Measurements from ENCODE around the gene CAPZB.

Gene CAPZB

GRCh38 chr1:19317126-19317910, 168.0 kb downstream of the CAPZB start:
- H3K27ac ChIP-seq (ENCODE audit: low read length), result no peak overlapping the region
- no peaks in the 10 kb centered on the region for H3K27me3 ChIP-seq (ENCODE audit: low read depth, low read length)
- H3K4me1 ChIP-seq (ENCODE audit: control insufficient read depth in 1 of 2, insufficient read depth in 2 of 2, low read length in 2 of 2), result peaks cover 4 to 33% of the 10 kb centered on the region in 2 donors
- no peak overlapping the region for H3K4me3 ChIP-seq (ENCODE audit: low read depth in 1 of 2, low read length in 2 of 2)
- H3K36me3 ChIP-seq (ENCODE audit: control insufficient read depth in 1 of 2, insufficient read depth in 2 of 2, low read length in 2 of 2), result peaks cover 2 to 17% of the 10 kb centered on the region in 2 donors
- H3K9me3 ChIP-seq (ENCODE audit: control insufficient read depth in 1 of 2, low read length in 2 of 2), result no peaks in the 10 kb centered on the region

GRCh38 chr1:19315378-19316198, 169.8 kb downstream of the CAPZB start:
- H3K4me3 ChIP-seq (ENCODE audit: low read depth in 1 of 2, low read length in 2 of 2), result no peak overlapping the region
- H3K4me1 ChIP-seq (ENCODE audit: control insufficient read depth in 1 of 2, insufficient read depth in 2 of 2, low read length in 2 of 2), result peaks cover 11 to 43% of the 10 kb centered on the region in 2 donors
- H3K9me3 ChIP-seq (ENCODE audit: control insufficient read depth in 1 of 2, low read length in 2 of 2), result no peaks in the 10 kb centered on the region
- H3K36me3 ChIP-seq (ENCODE audit: control insufficient read depth in 1 of 2, insufficient read depth in 2 of 2, low read length in 2 of 2), result peaks cover 2 to 10% of the 10 kb centered on the region in 2 donors
- no peak overlapping the region for H3K27ac ChIP-seq (ENCODE audit: low read length)
- H3K27me3 ChIP-seq (ENCODE audit: low read depth, low read length), result no peaks in the 10 kb centered on the region

- no peaks in the 10 kb centered on the region for H3K27me3 ChIP-seq (ENCODE audit: low read depth, low read length)
Measured at GRCh38 chr1:19313961-19314882, 171.1 kb downstream of the CAPZB start.

GRCh38 chr1:19313636-19313959, 171.7 kb downstream of the CAPZB start:
- no peak overlapping the region for H3K4me3 ChIP-seq (ENCODE audit: low read depth in 1 of 2, low read length in 2 of 2)
- H3K4me1 ChIP-seq (ENCODE audit: control insufficient read depth in 1 of 2, insufficient read depth in 2 of 2, low read length in 2 of 2), result peaks cover 11 to 44% of the 10 kb centered on the region in 2 donors

More at GRCh38 chr1:19313961-19314882, 171.1 kb downstream of the CAPZB start:
- Histone ChIP-seq H3K36me3 (ENCODE audit: control insufficient read depth in 1 of 2, insufficient read depth in 2 of 2, low read length in 2 of 2) (peaks cover 2 to 10% of the 10 kb centered on the region in 2 donors), H3K9me3 (ENCODE audit: control insufficient read depth in 1 of 2, low read length in 2 of 2) (no peaks in the 10 kb centered on the region), H3K4me3 (ENCODE audit: low read depth in 1 of 2, low read length in 2 of 2) (no peak overlapping the region), H3K27ac (ENCODE audit: low read length) (no peak overlapping the region), H3K4me1 (ENCODE audit: control insufficient read depth in 1 of 2, insufficient read depth in 2 of 2, low read length in 2 of 2) (peaks cover 11 to 44% of the 10 kb centered on the region in 2 donors)

GRCh38 chr1:19312782-19313635, 172.3 kb downstream of the CAPZB start:
- Histone ChIP-seq H3K4me3 (ENCODE audit: low read depth in 1 of 2, low read length in 2 of 2) (peak overlapping the region; percentile 71 to 89), H3K9me3 (ENCODE audit: control insufficient read depth in 1 of 2, low read length in 2 of 2) (no peaks in the 10 kb centered on the region), H3K27ac (ENCODE audit: low read length) (peak overlapping the region; percentile 39), H3K27me3 (ENCODE audit: low read depth, low read length) (no peaks in the 10 kb centered on the region), H3K36me3 (ENCODE audit: control insufficient read depth in 1 of 2, insufficient read depth in 2 of 2, low read length in 2 of 2) (peaks cover 7 to 13% of the 10 kb centered on the region in 2 donors), H3K4me1 (ENCODE audit: control insufficient read depth in 1 of 2, insufficient read depth in 2 of 2, low read length in 2 of 2) (peaks cover 11 to 44% of the 10 kb centered on the region in 2 donors)

More at GRCh38 chr1:19313636-19313959, 171.7 kb downstream of the CAPZB start:
- Histone ChIP-seq H3K27ac (ENCODE audit: low read length) (no peak overlapping the region), H3K9me3 (ENCODE audit: control insufficient read depth in 1 of 2, low read length in 2 of 2) (no peaks in the 10 kb centered on the region), H3K27me3 (ENCODE audit: low read depth, low read length) (no peaks in the 10 kb centered on the region), H3K36me3 (ENCODE audit: control insufficient read depth in 1 of 2, insufficient read depth in 2 of 2, low read length in 2 of 2) (peaks cover 2 to 10% of the 10 kb centered on the region in 2 donors)

- Histone ChIP-seq H3K9me3 (ENCODE audit: control insufficient read depth in 1 of 2, low read length in 2 of 2) (no peaks in the 10 kb centered on the region), H3K36me3 (ENCODE audit: control insufficient read depth in 1 of 2, insufficient read depth in 2 of 2, low read length in 2 of 2) (peaks cover 14% of the 10 kb centered on the region in 2 donors), H3K4me1 (ENCODE audit: control insufficient read depth in 1 of 2, insufficient read depth in 2 of 2, low read length in 2 of 2) (peaks cover 11 to 37% of the 10 kb centered on the region in 2 donors)
Measured at GRCh38 chr1:19311931-19312781, 173.2 kb downstream of the CAPZB start, which contains the start of the genes AKR7A2 and SLC66A1. TSS of gene AKR7A2 (minus strand) at chr1:19312144. CDS start at chr1:19312124, 20 bp downstream. TSS of gene SLC66A1 (plus strand) at chr1:19312326. CDS start at chr1:19317678, 5,352 bp downstream.

DNA sequence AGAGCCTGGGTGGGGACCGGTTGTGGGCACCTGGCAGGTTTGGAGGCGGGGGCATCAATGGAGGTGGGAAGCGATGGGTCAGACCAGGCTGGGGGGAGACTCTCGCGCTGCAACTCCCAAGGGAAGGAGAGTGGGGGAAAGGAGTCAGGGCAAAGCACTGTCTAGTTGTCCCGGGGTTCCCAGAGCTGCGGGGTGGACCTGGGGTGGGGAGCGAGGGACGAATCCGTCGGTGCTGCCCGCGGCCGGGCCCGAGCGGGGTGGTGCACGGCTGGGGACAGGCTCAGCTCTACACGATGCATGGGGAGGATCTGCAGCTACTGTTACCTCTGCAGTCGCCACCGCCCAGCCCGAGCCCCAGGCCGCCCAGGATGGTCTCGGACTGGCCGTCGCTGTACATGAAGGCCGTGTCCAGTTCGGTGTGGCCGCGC, 173.8 kb downstream of the CAPZB start:
- H3K4me1 ChIP-seq (ENCODE audit: control insufficient read depth in 1 of 2, insufficient read depth in 2 of 2, low read length in 2 of 2), result peaks cover 11 to 32% of the 10 kb centered on the region in 2 donors
- peak overlapping the region; percentile 81 to 89 for H3K4me3 ChIP-seq (ENCODE audit: low read depth in 1 of 2, low read length in 2 of 2)
- no peaks in the 10 kb centered on the region for H3K9me3 ChIP-seq (ENCODE audit: control insufficient read depth in 1 of 2, low read length in 2 of 2)
- H3K27ac ChIP-seq (ENCODE audit: low read length), result peak overlapping the region; percentile 60
- H3K36me3 ChIP-seq (ENCODE audit: control insufficient read depth in 1 of 2, insufficient read depth in 2 of 2, low read length in 2 of 2), result peaks cover 14 to 20% of the 10 kb centered on the region in 2 donors
- no peaks in the 10 kb centered on the region for H3K27me3 ChIP-seq (ENCODE audit: low read depth, low read length)

More at GRCh38 chr1:19311931-19312781, 173.2 kb downstream of the CAPZB start, which contains the start of the genes AKR7A2 and SLC66A1:
- Histone ChIP-seq H3K27me3 (ENCODE audit: low read depth, low read length) (no peaks in the 10 kb centered on the region), H3K4me3 (ENCODE audit: low read depth in 1 of 2, low read length in 2 of 2) (peak within 1 kb of the TSS; percentile 81 to 89), H3K27ac (ENCODE audit: low read length) (peak within 1 kb of the TSS; percentile 60)

DNA sequence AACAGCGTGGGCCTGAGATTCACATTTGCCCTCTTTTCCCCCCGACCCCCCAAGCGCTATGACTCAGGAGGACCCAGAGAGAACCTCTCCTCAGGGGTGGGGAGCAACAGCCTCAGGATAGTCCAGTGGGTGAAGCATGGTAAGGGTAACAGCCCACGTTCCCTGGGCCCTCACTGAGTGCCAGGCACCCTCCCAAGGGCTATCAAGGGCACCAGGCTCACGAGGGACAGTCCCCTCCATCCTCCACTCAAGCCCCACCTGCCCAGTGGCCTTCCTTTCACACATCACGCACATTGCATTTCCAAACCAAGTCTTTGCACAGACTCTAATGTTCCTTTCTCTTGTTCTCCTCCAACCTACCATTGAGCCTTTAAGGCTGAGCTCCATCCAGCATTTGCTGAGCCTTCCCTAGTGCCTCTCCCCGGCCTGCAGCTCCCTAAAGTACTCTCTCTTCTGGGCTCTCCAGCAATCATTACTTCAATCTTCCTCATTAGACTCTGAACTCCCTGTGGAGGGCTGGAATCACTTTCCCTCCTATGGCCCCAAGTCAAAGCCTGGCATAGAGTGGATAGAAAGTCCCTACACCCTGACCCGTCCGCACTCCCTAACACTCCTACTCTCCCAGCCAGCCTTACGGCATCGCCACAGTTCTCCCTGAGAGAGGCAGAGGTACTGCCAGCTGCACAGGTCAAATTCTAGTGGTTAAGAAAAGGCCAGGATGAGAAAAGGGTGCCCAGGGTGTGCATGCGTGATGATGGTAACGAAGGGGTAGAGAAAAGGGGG, 174.4 kb downstream of the CAPZB start:
- Histone ChIP-seq H3K27ac (ENCODE audit: low read length) (peak overlapping the region; percentile 60), H3K4me1 (ENCODE audit: control insufficient read depth in 1 of 2, insufficient read depth in 2 of 2, low read length in 2 of 2) (peaks cover 11 to 27% of the 10 kb centered on the region in 2 donors), H3K9me3 (ENCODE audit: control insufficient read depth in 1 of 2, low read length in 2 of 2) (no peaks in the 10 kb centered on the region)

GRCh38 chr1:19310061-19310460, 175.3 kb downstream of the CAPZB start:
- no peak overlapping the region for H3K27ac ChIP-seq (ENCODE audit: low read length)
- no peak overlapping the region for H3K4me3 ChIP-seq (ENCODE audit: low read depth in 1 of 2, low read length in 2 of 2)
- no peaks in the 10 kb centered on the region for H3K27me3 ChIP-seq (ENCODE audit: low read depth, low read length)
- H3K9me3 ChIP-seq (ENCODE audit: control insufficient read depth in 1 of 2, low read length in 2 of 2), result no peaks in the 10 kb centered on the region
- H3K36me3 ChIP-seq (ENCODE audit: control insufficient read depth in 1 of 2, insufficient read depth in 2 of 2, low read length in 2 of 2), result peaks cover 29 to 34% of the 10 kb centered on the region in 2 donors
- peaks cover 11 to 23% of the 10 kb centered on the region in 2 donors for H3K4me1 ChIP-seq (ENCODE audit: control insufficient read depth in 1 of 2, insufficient read depth in 2 of 2, low read length in 2 of 2)

More for the DNA sequence above, 174.4 kb downstream of the CAPZB start:
- Histone ChIP-seq H3K27me3 (ENCODE audit: low read depth, low read length) (no peaks in the 10 kb centered on the region), H3K36me3 (ENCODE audit: control insufficient read depth in 1 of 2, insufficient read depth in 2 of 2, low read length in 2 of 2) (peaks cover 20 to 26% of the 10 kb centered on the region in 2 donors), H3K4me3 (ENCODE audit: low read depth in 1 of 2, low read length in 2 of 2) (peak overlapping the region; percentile 81 to 89)

All from muscle layer of duodenum (tissue), 2 donors.